Subcutaneous adipose tissue (tissue), 4 donors: ENCODE measurements around the gene KAT8. TPM values are rescaled to one million over a fixed set of nuclear protein-coding genes. Genes with fewer than 3 reads are reported as not detected.

ENCODE experiments used
- CTCF ChIP-seq: fragments of 450-650 bp; IDR thresholded peaks from one replicate; pipeline ENCODE4 v1.5.1; 2016; ENCODE audit warnings: low read depth, mild to moderate bottlenecking, control low read depth, antibody characterized with exemption, moderate library complexity
- total RNA-seq, 4 donors: library from RNA; depleted of rRNA; stranded (reverse); fragments of >200 nt; gene quantifications; one replicate each; pipeline ENCODE4 v1.1.0, GENCODE V29; 2016

KAT8 gene
- total RNA-seq, 4 donors from 2014 or later, result 42.3 to 71.2 (median 51.9) TPM

GRCh38 chr16:31135535-31136286, 18.2 kb downstream of the KAT8 start, which contains the start of gene PRSS8:
Gene PRSS8 (minus strand): TSS chr16:31135727. CDS start chr16:31135498, 229 bp downstream.
- TF ChIP-seq CTCF, result no peak

GRCh38 chr16:31136287-31136662, 18.8 kb downstream of the KAT8 start:
- TF ChIP-seq CTCF, result no peak

- TF ChIP-seq CTCF, result no peak
Measured at GRCh38 chr16:31138621-31139578, 21.4 kb downstream of the KAT8 start.

- no peak for TF ChIP-seq CTCF
Measured at GRCh38 chr16:31141489-31142108, 24.1 kb downstream of the KAT8 start.

DNA sequence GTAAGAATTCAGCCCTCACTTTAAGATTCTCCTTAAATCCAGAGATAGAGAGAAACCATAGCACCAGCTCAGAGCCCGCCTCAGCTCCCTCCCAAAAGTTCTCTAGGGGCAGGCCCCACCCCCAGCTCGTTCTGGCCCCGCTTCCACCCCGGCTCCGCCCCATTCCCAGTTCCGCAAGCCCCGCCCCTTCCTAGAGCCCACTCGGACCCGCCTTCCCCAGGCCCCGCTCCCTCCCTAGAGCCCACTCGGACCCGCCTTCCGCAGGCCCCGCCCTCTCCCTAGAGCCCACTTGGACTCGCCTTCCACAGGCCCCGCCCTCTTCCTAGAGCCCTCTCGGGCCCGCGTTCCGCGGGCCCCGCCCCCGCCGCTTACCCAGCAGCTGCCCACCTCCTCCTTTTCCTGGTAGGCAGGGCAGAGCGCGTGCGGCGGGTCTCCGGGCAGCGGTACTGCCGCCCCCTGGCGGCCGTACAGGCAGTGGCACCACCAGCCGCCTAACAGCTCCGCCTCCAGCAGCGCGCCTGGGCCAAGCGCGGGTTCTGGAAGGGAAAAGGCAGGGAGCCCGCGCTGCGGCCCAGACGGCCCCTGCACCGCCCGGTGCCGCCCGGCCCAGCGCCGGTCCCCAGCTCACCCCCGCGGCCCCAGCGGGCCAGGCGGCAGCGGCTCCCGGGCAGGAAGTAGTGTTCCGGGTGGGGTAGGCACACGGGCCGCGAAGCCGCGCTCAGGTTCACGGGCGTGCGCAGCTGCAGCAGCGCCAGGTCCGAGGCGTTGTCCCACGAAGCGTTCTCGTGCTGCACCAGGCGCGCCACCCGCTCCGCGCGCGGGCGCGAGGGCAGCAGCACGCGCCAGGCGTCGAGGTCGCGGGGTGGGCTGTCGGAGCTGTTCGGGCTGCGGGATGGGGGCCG, 24.9 kb downstream of the KAT8 start:
- TF ChIP-seq CTCF, result no peak

DNA sequence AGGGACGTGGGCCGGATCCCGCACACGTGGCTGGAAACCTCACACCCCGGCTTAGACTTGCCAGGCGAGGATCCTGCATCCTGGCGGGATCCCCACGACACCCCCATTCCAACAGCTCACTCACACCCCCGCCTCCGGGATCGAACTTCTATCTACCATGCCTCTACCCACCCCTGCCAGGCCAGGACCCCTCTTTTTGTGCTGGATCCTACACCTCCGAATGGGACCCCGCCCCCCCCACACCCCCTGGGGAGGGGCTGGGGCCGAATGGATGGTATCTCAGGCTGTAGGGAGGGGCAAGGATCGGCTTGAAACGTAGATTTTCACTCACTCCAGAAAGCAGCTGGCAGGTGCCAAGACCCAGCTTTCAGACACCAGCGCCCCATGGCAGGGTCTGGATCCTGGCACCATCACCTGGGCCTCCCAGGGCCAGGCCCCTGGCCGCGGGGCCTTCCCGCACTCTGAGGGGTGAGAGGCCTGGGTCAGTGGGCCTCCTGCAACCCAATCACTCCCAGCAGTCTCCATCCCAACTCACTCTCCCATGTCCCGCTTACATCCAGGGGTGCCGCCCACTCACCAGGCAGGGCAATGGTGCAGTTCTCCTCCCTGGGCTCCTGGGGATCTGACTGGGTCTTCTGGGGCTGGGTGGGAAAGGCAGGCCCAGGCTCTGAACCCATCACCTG, 25.7 kb downstream of the KAT8 start:
- TF ChIP-seq CTCF, result no peak
